ENCODE measurements around the gene PLCH2. TPM values are rescaled to one million over a fixed set of nuclear protein-coding genes. Genes with fewer than 3 reads are reported as not detected.

Gene PLCH2
- total and polyA plus RNA-seq, 2 donors (not counting 3 experiments of a cell fraction or from before 2014, with no cell fraction given): 0.19 to 0.31 TPM

DNA sequence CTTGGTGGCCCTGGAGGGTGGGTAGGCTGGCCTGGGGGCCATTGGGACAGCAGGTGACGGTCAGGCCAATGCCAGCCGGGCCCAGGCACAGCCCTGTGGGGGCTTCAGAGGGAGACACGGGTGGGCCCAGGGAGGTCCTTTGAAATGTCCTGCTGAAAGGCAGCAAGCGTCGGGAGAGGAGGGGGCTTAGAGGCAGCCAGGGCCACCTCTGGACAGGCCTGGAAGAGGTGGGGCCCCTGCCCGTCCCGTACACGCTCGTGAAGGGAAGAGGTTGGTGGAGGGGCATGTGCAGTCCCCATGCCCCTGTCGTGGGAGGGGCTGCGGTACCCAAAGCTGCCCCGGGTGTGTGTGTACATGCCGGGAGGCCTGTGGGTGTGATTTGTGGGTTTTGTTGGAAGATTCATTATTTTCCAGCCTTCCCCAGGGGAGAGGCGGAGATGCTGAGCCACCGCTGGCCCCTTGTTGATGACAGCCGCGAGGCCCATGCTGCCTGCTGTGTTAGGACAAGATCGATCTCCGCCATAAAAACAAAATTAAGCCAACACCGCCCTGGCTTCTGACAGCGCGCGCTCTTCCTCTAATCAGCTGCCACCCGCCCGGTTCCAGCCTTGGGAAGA lies 3.4 kb upstream of the PLCH2 start:
- dilution Hi-C loops (cut with MboI; ENCODE audit: extremely low pct_ligation_motif_present, low sequenced_read_pairs) (no loop called here), intact Hi-C loops (cut with micrococcal nuclease) (no loop called here)
- FAIRE-seq (no peak), DNase-seq (ENCODE audit: low read depth, low spot score) (no peak)
- POLR2A ChIA-PET: no interaction called here
- Histone ChIP-seq H3K9me3 (replicated peaks; ENCODE audit: control insufficient read depth, insufficient read depth, low read length) (no peaks in the 10 kb centered on the region), H2AFZ (ENCODE audit: low read depth, low read length) (no peak overlapping the region), H3K79me2 (ENCODE audit: control insufficient read depth, insufficient read depth, low read length) (no peaks in the 10 kb centered on the region), H3K4me2 (ENCODE audit: insufficient read depth, low read length) (no peak overlapping the region), H3K27ac (ENCODE audit: insufficient read depth, low read depth, low read length) (no peak overlapping the region), H3K4me3 (replicated peaks in 1 of 3; ENCODE audit: insufficient read depth in 1 of 3, low read depth in 1 of 3, low read length in 3 of 3) (no peak overlapping the region), H3K9ac (replicated peaks; ENCODE audit: extremely low read depth, insufficient read depth, low read length) (no peak overlapping the region), H4K20me1 (replicated peaks; ENCODE audit: control insufficient read depth, extremely low read depth, insufficient read depth, low read length) (no peaks in the 10 kb centered on the region), H3K4me1 (ENCODE audit: control insufficient read depth, extremely low read depth, insufficient read depth, low read length) (no peaks in the 10 kb centered on the region), H3K9me1 (replicated peaks; ENCODE audit: control insufficient read depth, extremely low read depth, insufficient read depth, low read length) (no peaks in the 10 kb centered on the region), H3K36me3 (ENCODE audit: control insufficient read depth in 2 of 2, extremely low read depth in 1 of 2, insufficient read depth in 2 of 2, low read length in 2 of 2) (no peaks in the 10 kb centered on the region), H3K27me3 (ENCODE audit: control insufficient read depth in 2 of 2, insufficient read depth in 2 of 2, low read length in 2 of 2) (no peaks in the 10 kb centered on the region)
- no TSS peak for BruUV-seq (replicated peaks)
- no peak for TF ChIP-seq GATA2 (IDR thresholded peaks at IDR 0.05; ENCODE audit: insufficient read depth, insufficient read length, low read depth, low read length)
- no peak for TF ChIP-seq CTCF (IDR thresholded peaks at IDR 0.05; ENCODE audit: extremely low read depth in 1 of 2, insufficient read depth in 1 of 2, low read depth in 1 of 2, low read length in 2 of 2)
- TF ChIP-seq POLR2AphosphoS5 (IDR thresholded peaks at IDR 0.05; ENCODE audit: insufficient read depth, low read depth, low read length): no peak
- TF ChIP-seq MYC (IDR thresholded peaks at IDR 0.05; ENCODE audit: low read depth, low read length): no peak
- no peak for TF ChIP-seq FOS (IDR thresholded peaks at IDR 0.05; ENCODE audit: borderline replicate concordance, insufficient read depth, low read length)
- CTCF ChIA-PET: no interaction called here

DNA sequence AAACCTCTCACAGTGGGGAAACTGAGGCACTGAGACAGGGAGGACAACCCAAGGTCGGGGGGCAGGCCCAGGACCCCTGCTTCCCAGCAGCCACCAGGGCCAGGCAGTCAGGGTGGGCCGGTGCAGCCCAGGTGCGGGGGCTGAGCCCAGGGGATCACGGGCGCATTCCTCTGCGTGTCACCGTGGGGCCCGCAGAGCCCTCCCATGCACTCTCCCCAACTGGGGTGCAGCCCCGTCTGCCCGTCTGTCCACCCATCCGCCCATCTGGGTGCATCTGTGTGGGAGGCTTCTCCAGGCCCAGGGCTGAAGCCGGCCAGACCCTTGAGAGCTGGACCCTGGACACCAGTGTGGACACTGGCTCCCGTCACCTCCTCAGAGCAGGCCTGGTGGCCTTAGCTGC lies 2.9 kb upstream of the PLCH2 start:
- H3K36me3 ChIP-seq (ENCODE audit: control insufficient read depth in 2 of 2, extremely low read depth in 1 of 2, insufficient read depth in 2 of 2, low read length in 2 of 2): no peaks in the 10 kb centered on the region
- H3K27me3 ChIP-seq (ENCODE audit: control insufficient read depth in 2 of 2, insufficient read depth in 2 of 2, low read length in 2 of 2): no peaks in the 10 kb centered on the region
- H3K79me2 ChIP-seq (ENCODE audit: control insufficient read depth, insufficient read depth, low read length): no peaks in the 10 kb centered on the region
- no peaks in the 10 kb centered on the region for H3K4me1 ChIP-seq (ENCODE audit: control insufficient read depth, extremely low read depth, insufficient read depth, low read length)
- H3K27ac ChIP-seq (ENCODE audit: insufficient read depth, low read depth, low read length): no peak overlapping the region
- H4K20me1 ChIP-seq (replicated peaks; ENCODE audit: control insufficient read depth, extremely low read depth, insufficient read depth, low read length): no peaks in the 10 kb centered on the region
- H3K4me2 ChIP-seq (ENCODE audit: insufficient read depth, low read length): no peak overlapping the region
- no peak for FAIRE-seq
- H3K9me1 ChIP-seq (replicated peaks; ENCODE audit: control insufficient read depth, extremely low read depth, insufficient read depth, low read length): no peaks in the 10 kb centered on the region
- H3K4me3 ChIP-seq (replicated peaks in 1 of 3; ENCODE audit: insufficient read depth in 1 of 3, low read depth in 1 of 3, low read length in 3 of 3): no peak overlapping the region
- DNase-seq (ENCODE audit: low read depth, low spot score): no peak
- no peak overlapping the region for H3K9ac ChIP-seq (replicated peaks; ENCODE audit: extremely low read depth, insufficient read depth, low read length)
- H3K9me3 ChIP-seq (replicated peaks; ENCODE audit: control insufficient read depth, insufficient read depth, low read length): no peaks in the 10 kb centered on the region
- TF ChIP-seq FOS (IDR thresholded peaks at IDR 0.05; ENCODE audit: borderline replicate concordance, insufficient read depth, low read length) (no peak), CTCF (IDR thresholded peaks at IDR 0.05; ENCODE audit: extremely low read depth in 1 of 2, insufficient read depth in 1 of 2, low read depth in 1 of 2, low read length in 2 of 2) (no peak), MYC (IDR thresholded peaks at IDR 0.05; ENCODE audit: low read depth, low read length) (no peak), EZH2 (IDR thresholded peaks at IDR 0.05; ENCODE audit: borderline replicate concordance, low read depth, low read length, severe bottlenecking) (no peak), JUN (IDR thresholded peaks at IDR 0.05; ENCODE audit: borderline replicate concordance, insufficient read depth, insufficient read length, low read depth) (no peak), POLR2A (IDR thresholded peaks at IDR 0.05; ENCODE audit: low read depth, low read length) (no peak), POLR2AphosphoS5 (IDR thresholded peaks at IDR 0.05; ENCODE audit: insufficient read depth, low read depth, low read length) (no peak)
- TF ChIP-seq, protein P1, sequence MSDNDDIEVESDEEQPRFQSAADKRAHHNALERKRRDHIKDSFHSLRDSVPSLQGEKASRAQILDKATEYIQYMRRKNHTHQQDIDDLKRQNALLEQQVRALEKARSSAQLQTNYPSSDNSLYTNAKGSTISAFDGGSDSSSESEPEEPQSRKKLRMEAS (IDR thresholded peaks at IDR 0.05; ENCODE audit: insufficient read depth, insufficient read length): no peak
- no TSS peak for BruUV-seq (replicated peaks)
- H2AFZ ChIP-seq (ENCODE audit: low read depth, low read length): no peak overlapping the region
- dilution Hi-C loops (cut with MboI; ENCODE audit: extremely low pct_ligation_motif_present, low sequenced_read_pairs) (no loop called here), intact Hi-C loops (cut with micrococcal nuclease) (no loop called here)
- POLR2A ChIA-PET: no interaction called here
- CTCF ChIA-PET: no interaction called here

Measured in endothelial cell of umbilical vein (primary cell).